Left lobe of liver (tissue), 2 donors: Measurements from ENCODE around the gene CD79B. TPM values are rescaled to one million over a fixed set of nuclear protein-coding genes. Genes with fewer than 3 reads are reported as not detected.

ENCODE experiments used
- ATAC-seq: fragments of 200-7000 bp; cut with Tn5 transposase; one replicate; pipeline ENCODE4 v1.9.1; 2020; ENCODE audit warnings: mild to moderate bottlenecking, moderate library complexity
- DNase-seq: peaks from one replicate; pipeline ENCODE4 v3.0.0-alpha.2; 2020; ENCODE audit warnings: low spot score
- total RNA-seq: library from RNA; stranded (reverse); gene quantifications from one replicate; pipeline ENCODE4 v1.2.1, GENCODE V29; 2021
- donor health status: DM: no; HTN: no; CAD: no; lungs with moderate emphysema.
- donor health status: DM: no; HTN: yes; CAD: no.

CD79B gene
- 0.81 TPM for total RNA-seq

GRCh38 chr17:63931981-63932561, at the start of gene CD79B:
CD79B (minus strand) TSS chr17:63932331; CDS start chr17:63932261, 70 bp downstream.
- no peak for ATAC-seq
- no peak for DNase-seq

GRCh38 chr17:63978272-63979200, 46.4 kb upstream of the CD79B start:
- no peak for DNase-seq
- ATAC-seq = no peak

GRCh38 chr17:63976702-63977101, 44.6 kb upstream of the CD79B start:
- no peak for ATAC-seq
- DNase-seq = no peak

- no peak for ATAC-seq
- no peak for DNase-seq
Observed at GRCh38 chr17:63975541-63976092, 43.5 kb upstream of the CD79B start.

DNA sequence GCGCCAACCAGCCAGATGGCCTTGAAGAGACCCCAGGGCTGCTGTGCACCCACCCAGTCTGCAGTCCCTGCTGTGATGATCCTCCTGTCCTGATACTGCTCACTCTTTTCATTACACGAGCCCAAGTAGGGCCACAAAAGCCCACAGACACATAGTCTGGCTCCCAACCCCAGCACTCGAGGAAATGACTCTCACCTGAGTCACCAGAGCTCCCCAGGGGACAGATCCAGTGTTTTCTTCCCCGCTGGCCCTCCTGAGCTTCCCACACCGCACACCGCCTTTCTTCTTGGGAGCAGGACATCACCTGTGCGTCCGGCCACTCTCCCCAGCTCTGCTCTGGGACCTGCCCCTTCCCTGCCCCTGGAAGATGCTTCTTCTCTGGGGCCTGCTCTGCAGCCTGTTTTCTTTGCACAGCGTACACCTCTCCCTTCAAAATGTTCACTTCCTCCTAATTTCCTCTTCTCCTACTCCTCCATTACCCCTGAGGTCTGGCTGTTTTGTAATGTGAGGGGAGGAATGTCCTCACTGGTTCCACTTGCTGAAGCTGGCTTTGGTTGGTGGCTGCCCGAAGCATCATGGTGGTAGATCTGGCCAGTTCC, 42.6 kb upstream of the CD79B start:
- DNase-seq (no peak), ATAC-seq (no peak)

GRCh38 chr17:63973930-63974593, 41.9 kb upstream of the CD79B start:
- ATAC-seq (no peak), DNase-seq (no peak)

GRCh38 chr17:63973247-63973646, 41.1 kb upstream of the CD79B start:
- ATAC-seq (no peak), DNase-seq (no peak)

- DNase-seq = no peak
- no peak for ATAC-seq
Observed at GRCh38 chr17:63972796-63973195, 40.7 kb upstream of the CD79B start, which contains the start of gene SCN4A. SCN4A (minus strand) TSS chr17:63972918; CDS start chr17:63972841, 77 bp downstream.

DNA sequence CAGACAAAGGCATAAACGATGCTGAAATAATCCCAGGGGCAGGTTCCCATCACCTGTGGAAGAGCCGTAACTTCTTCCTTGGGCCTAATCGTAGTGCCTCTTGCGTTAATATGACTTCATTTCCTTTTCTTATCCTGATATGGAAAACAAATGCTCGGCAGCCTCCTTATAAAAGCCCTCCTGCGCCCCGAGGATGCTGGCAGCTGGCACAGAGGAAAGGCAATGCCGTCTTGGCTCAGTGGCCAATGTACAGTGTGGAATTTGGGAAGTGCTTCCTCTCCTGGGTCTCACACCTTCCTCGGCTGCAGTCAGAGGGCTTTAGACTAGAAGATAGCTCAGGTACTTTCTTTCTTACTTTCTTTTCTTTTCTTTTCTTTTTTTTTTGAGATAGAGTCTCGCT, 37.1 kb upstream of the CD79B start:
- DNase-seq = no peak
- ATAC-seq = no peak

GRCh38 chr17:63967953-63968352, 35.8 kb upstream of the CD79B start:
- ATAC-seq (no peak), DNase-seq (no peak)

- ATAC-seq (no peak), DNase-seq (no peak)
Observed at GRCh38 chr17:63966646-63967264, 34.6 kb upstream of the CD79B start.

GRCh38 chr17:63963123-63963522, 31.0 kb upstream of the CD79B start:
- DNase-seq (no peak), ATAC-seq (peak; percentile 31)

- ATAC-seq (no peak), DNase-seq (no peak)
Observed at GRCh38 chr17:63962298-63962744, 30.2 kb upstream of the CD79B start.

- peak; percentile 76 for ATAC-seq
- peak; percentile 73 for DNase-seq
Observed at GRCh38 chr17:63961355-63962212, 29.5 kb upstream of the CD79B start.

DNA sequence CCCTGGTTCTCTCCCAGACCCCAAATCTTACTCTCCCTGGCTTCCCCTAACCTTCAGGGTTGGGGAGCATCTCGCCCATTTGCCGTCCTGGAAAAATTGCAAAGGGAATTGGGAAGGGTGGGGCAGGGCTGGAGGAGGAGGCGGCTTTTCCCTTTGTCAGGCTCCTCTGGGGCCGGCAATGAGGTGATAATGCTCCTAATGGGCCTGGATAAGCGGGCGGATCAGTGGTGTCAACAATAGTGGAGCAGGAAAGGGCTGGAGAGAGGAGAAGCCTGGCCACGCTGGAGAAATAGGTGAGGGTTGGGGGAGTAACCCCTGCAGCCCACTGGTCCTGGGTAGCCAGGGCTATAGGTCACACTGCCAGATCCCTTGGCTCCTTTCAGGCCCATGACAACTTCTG, 28.3 kb upstream of the CD79B start:
- ATAC-seq = no peak
- DNase-seq = no peak

DNA sequence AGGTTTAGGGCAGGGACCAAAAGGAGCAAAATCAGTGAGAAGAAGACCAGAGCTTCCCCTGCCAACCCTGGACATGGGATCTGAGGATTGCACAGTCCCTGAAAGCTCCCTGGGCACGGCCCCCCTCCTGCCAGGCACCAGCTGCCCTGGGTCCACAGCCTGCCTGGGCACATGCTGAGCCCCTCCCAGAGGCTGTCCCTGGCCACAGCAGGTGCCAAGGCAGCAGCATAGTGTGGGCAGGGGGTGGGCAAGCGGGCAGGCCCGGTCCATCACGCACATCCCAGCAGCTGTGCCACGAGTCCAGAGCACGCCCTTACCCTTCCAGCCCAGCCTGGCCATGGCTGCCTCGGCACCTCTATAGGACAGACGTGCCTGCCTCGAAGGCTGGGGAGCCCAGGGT, 27.9 kb upstream of the CD79B start:
- DNase-seq (no peak), ATAC-seq (no peak)

- ATAC-seq = no peak
- DNase-seq = no peak
Observed at GRCh38 chr17:63956296-63956920, 24.3 kb upstream of the CD79B start.

- DNase-seq = no peak
- no peak for ATAC-seq
Observed at GRCh38 chr17:63955791-63956190, 23.7 kb upstream of the CD79B start.

GRCh38 chr17:63955232-63955631, 23.1 kb upstream of the CD79B start:
- ATAC-seq (no peak), DNase-seq (no peak)
